ENCODE data around the gene IL17RD.

IL17RD gene

GRCh38 chr3:57158813-57159738 is 6.1 kb downstream of the IL17RD start:
- peaks cover 6% of the 10 kb centered on the region; the same call in 1 of the 2 replicates for H3K4me1 ChIP-seq (ENCODE audit: control insufficient read depth, insufficient read depth, low read length)
- no peak overlapping the region for H3K4me3 ChIP-seq (ENCODE audit: low read depth, low read length)
- H3K36me3 ChIP-seq (ENCODE audit: control insufficient read depth in 2 of 2, insufficient read depth in 1 of 2, low read length in 2 of 2): no peaks in the 10 kb centered on the region
- ChIA-PET POLR2A (interaction anchor here (0.6 to 0.7 kb wide), 2 partner anchors 26 to 50 kb away, joined by 3 read pairs; no protein-coding TSS in a partner anchor), CTCF (interaction anchor here (0.7 to 1.5 kb wide), 5 partner anchors 11 to 59 kb away, joined by 3 to 6 read pairs (median 4); no protein-coding TSS in a partner anchor)
- H3K9me3 ChIP-seq (ENCODE audit: control insufficient read depth, insufficient read depth, low read depth, low read length): no peaks in the 10 kb centered on the region
- no peak overlapping the region for H3K27ac ChIP-seq (ENCODE audit: extremely low read depth, low read depth, low read length)
- TF ChIP-seq ZNF843 (tag by site-specific recombination; IDR thresholded peaks at IDR 0.05) (0 out of 2 replicates have a peak, but pooled peaks have one; percentile 40), ZNF610 (tag by site-specific recombination; IDR thresholded peaks at IDR 0.05; ENCODE audit: borderline replicate concordance) (no peak), ZXDB (tag by site-specific recombination; IDR thresholded peaks at IDR 0.05) (peak; percentile 42; the same call in 1 of the 2 replicates), FEZF1 (tag by site-specific recombination; IDR thresholded peaks at IDR 0.05) (peak; percentile 82), ZSCAN30 (tag by site-specific recombination; IDR thresholded peaks at IDR 0.05) (peak; percentile 45; the same call in 1 of the 2 replicates), MEIS1 (CRISPR knock-in tag; IDR thresholded peaks at IDR 0.05; ENCODE audit: borderline replicate concordance) (peak; percentile 41; the same call in 1 of the 2 replicates), ZNF792 (tag by site-specific recombination; IDR thresholded peaks at IDR 0.05) (no peak), REST (tag by site-specific recombination; IDR thresholded peaks at IDR 0.05) (0 out of 2 replicates have a peak, but pooled peaks have one; percentile 28), GLIS1 (tag by site-specific recombination; IDR thresholded peaks at IDR 0.05) (peak; percentile 80), TRIM28 (IDR thresholded peaks at IDR 0.05; ENCODE audit: borderline replicate concordance, low read length) (no peak; the same call in 1 of the 2 replicates), ZIC2 (tag by site-specific recombination; IDR thresholded peaks at IDR 0.05) (peak; percentile 95), ZNF169 (tag by site-specific recombination; IDR thresholded peaks at IDR 0.05) (no peak), ZFP69B (tag by site-specific recombination; IDR thresholded peaks at IDR 0.05) (peak; percentile 73; the same call in 1 of the 2 replicates), ZNF140 (tag by site-specific recombination; IDR thresholded peaks at IDR 0.05) (no peak), SALL2 (tag by site-specific recombination; IDR thresholded peaks at IDR 0.05; ENCODE audit: borderline replicate concordance) (no peak), ZBTB17 (tag by site-specific recombination; IDR thresholded peaks at IDR 0.05) (peak; percentile 31; the same call in 1 of the 2 replicates), OSR2 (tag by site-specific recombination; IDR thresholded peaks at IDR 0.05) (peak; percentile 61), KLF8 (tag by site-specific recombination; IDR thresholded peaks at IDR 0.05) (no peak), SP7 (tag by site-specific recombination; IDR thresholded peaks at IDR 0.05) (no peak), IKZF3 (tag by site-specific recombination; IDR thresholded peaks at IDR 0.05) (peak; percentile 72), ZNF585B (tag by site-specific recombination; IDR thresholded peaks at IDR 0.05) (peak; percentile 90), ZBTB26 (tag by site-specific recombination; optimal IDR thresholded peaks at IDR 0.05) (no peak), ZNF558 (tag by site-specific recombination; IDR thresholded peaks at IDR 0.05) (no peak)
- TF ChIP-seq, protein P1, sequence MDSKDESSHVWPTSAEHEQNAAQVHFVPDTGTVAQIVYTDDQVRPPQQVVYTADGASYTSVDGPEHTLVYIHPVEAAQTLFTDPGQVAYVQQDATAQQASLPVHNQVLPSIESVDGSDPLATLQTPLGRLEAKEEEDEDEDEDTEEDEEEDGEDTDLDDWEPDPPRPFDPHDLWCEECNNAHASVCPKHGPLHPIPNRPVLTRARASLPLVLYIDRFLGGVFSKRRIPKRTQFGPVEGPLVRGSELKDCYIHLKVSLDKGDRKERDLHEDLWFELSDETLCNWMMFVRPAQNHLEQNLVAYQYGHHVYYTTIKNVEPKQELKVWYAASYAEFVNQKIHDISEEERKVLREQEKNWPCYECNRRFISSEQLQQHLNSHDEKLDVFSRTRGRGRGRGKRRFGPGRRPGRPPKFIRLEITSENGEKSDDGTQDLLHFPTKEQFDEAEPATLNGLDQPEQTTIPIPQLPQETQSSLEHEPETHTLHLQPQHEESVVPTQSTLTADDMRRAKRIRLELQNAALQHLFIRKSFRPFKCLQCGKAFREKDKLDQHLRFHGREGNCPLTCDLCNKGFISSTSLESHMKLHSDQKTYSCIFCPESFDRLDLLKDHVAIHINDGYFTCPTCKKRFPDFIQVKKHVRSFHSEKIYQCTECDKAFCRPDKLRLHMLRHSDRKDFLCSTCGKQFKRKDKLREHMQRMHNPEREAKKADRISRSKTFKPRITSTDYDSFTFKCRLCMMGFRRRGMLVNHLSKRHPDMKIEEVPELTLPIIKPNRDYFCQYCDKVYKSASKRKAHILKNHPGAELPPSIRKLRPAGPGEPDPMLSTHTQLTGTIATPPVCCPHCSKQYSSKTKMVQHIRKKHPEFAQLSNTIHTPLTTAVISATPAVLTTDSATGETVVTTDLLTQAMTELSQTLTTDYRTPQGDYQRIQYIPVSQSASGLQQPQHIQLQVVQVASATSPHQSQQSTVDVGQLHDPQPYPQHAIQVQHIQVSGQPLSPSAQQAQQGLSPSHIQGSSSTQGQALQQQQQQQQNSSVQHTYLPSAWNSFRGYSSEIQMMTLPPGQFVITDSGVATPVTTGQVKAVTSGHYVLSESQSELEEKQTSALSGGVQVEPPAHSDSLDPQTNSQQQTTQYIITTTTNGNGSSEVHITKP (tag by site-specific recombination; IDR thresholded peaks at IDR 0.05): peak; percentile 53
- TF ChIP-seq, protein P2, sequence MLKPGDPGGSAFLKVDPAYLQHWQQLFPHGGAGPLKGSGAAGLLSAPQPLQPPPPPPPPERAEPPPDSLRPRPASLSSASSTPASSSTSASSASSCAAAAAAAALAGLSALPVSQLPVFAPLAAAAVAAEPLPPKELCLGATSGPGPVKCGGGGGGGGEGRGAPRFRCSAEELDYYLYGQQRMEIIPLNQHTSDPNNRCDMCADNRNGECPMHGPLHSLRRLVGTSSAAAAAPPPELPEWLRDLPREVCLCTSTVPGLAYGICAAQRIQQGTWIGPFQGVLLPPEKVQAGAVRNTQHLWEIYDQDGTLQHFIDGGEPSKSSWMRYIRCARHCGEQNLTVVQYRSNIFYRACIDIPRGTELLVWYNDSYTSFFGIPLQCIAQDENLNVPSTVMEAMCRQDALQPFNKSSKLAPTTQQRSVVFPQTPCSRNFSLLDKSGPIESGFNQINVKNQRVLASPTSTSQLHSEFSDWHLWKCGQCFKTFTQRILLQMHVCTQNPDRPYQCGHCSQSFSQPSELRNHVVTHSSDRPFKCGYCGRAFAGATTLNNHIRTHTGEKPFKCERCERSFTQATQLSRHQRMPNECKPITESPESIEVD (tag by site-specific recombination; IDR thresholded peaks at IDR 0.05): peak; percentile 34; the same call in 1 of the 2 replicates
